ENCODE measurements around the gene ZNF512B.

The ZNF512B gene

GRCh38 chr20:63942969-63943807 is 26.5 kb downstream of the ZNF512B start:
- no peak overlapping the region for H3K4me3 ChIP-seq (ENCODE audit: low read depth, low read length)
- in situ Hi-C loops (cut with HindIII; ENCODE audit: low sequenced_read_pairs) = no loop called here
- TF ChIP-seq CTCF (IDR thresholded peaks at IDR 0.05; ENCODE audit: low read depth, low read length) = no peak
- no peak for DNase-seq (ENCODE audit: low read depth, low spot score)

DNA sequence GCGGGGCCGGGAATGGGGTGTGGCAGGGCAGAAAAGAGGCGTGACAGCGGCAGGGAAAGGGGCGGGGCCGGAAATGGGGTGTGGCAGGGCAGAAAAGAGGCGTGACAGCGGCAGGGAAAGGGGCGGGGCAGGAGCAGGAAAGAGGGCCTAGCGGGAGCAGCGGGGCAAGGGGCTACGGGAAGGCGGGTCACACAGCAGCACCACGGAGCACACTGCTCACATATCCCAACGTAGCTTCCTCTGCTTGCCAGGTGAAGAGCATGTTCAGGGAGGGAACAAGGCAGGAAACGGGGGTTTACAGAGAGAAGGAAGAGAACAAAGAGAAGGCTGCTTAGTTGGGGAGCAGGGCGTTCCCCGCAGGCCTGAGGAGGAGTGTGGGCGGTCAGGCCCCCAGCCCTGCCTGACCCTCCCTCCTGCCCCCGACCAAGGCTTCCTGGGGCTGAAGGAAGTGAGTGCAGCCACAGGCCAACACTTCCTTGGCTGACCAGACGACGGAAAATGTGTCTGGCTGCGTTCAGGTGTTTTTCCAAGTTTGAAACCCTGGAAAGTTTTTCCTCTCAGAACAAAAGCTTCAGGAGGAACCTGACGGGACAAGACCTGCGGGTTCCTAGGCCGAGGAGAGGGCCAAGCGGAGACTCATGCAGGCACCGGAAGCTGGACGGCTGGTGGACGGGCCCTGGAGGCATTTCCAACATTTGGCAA is 27.3 kb downstream of the ZNF512B start:
- peak; percentile 34 for DNase-seq (ENCODE audit: low read depth, low spot score)
- H3K4me3 ChIP-seq (ENCODE audit: low read depth, low read length) = no peak overlapping the region
- no peak for TF ChIP-seq CTCF (IDR thresholded peaks at IDR 0.05; ENCODE audit: low read depth, low read length)
- in situ Hi-C loops (cut with HindIII; ENCODE audit: low sequenced_read_pairs) = no loop called here

DNA sequence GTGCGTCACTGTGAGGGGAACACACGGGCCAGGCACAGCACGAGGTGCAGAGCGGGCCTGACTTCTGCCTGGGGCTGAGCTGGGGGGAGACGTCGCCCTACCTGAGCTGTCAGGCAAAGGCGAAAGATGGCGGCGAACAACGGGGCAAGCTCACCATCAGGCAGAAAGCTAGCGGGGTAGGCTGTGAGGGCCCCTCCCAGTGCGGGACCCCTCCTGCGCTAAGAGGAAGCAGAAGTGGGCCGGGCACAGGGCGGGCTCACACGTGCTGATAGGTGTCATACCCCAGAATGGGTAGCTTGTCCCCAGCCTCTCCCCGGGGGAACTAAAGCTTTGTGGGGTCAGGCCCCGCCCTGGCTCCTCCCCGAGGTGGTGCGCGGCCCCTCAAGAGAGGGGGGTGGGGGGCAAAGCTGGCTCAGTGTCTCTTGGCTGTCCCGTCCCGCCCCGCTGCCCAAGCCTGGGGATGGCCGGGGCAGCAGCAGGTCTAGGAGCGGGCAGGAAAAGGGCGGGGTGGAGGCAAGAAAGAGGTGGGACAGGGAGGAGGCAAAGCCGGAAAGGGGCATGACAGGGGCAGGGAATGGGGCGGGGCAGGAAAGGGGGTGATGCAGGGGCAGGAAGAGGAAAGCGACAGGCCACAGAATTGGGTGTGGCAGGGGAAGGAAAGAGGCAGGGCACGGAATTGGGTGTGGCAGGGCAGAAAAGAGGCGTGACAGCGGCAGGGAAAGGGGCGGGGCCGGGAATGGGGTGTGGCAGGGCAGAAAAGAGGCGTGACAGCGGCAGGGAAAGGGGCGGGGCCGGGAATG is 28.2 kb downstream of the ZNF512B start:
- H3K4me3 ChIP-seq (ENCODE audit: low read depth, low read length) = no peak overlapping the region
- TF ChIP-seq CTCF (IDR thresholded peaks at IDR 0.05; ENCODE audit: low read depth, low read length) = no peak
- no peak for DNase-seq (ENCODE audit: low read depth, low spot score)
- in situ Hi-C loops (cut with HindIII; ENCODE audit: low sequenced_read_pairs) = no loop called here

GRCh38 chr20:63940472-63941266 is 29.1 kb downstream of the ZNF512B start:
- DNase-seq (ENCODE audit: low read depth, low spot score) = no peak
- TF ChIP-seq CTCF (IDR thresholded peaks at IDR 0.05; ENCODE audit: low read depth, low read length) = no peak
- H3K4me3 ChIP-seq (ENCODE audit: low read depth, low read length) = no peak overlapping the region
- in situ Hi-C loops (cut with HindIII; ENCODE audit: low sequenced_read_pairs) = no loop called here

DNA sequence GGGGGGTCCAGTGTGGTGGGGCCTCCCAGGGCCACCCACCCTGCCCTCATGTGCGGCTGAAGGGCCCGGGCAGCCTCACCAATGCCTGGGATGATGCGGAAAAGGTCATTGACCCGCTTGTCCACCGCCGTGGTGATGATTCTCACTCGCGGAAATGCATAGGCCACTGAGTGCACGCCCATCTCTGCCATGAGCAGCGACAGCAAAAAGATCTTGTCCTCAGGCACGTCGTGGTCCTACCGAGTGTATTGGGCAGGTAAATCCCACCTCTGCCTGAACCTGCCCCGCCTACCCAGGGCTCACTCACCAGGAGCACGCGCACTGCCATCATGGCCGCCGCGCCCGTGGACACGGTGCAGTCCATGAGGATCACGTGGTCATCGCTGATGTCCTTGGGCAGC is 29.7 kb downstream of the ZNF512B start:
- in situ Hi-C loops (cut with HindIII; ENCODE audit: low sequenced_read_pairs) = no loop called here
- no peak for DNase-seq (ENCODE audit: low read depth, low spot score)
- no peak for TF ChIP-seq CTCF (IDR thresholded peaks at IDR 0.05; ENCODE audit: low read depth, low read length)
- no peak overlapping the region for H3K4me3 ChIP-seq (ENCODE audit: low read depth, low read length)
